Measurements from ENCODE around the gene SPATA6L.

Gene SPATA6L

DNA sequence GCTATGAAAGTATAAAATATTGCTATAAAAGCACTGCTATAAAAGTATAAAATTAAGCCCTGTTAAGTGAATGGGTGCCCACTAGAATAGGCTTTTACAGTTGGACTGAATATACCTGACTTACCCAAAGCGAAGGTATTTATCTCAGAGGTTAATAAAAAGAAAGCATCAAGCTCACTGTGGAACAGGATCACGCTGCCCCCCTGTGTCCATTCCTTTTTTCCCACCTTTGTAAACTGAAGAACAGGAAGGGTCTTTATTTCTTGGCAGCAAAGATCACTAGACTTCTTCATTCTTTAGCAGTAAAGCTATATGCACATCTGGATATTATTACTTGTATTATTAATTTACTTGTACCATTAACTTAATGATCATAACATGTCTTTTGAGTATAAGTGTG, 26.3 kb downstream of the SPATA6L start:
- no peaks in the 10 kb centered on the region for H3K79me2 ChIP-seq (ENCODE audit: insufficient read depth, low read length)
- no peaks in the 10 kb centered on the region for H3K36me3 ChIP-seq (ENCODE audit: insufficient read depth, low read length)

DNA sequence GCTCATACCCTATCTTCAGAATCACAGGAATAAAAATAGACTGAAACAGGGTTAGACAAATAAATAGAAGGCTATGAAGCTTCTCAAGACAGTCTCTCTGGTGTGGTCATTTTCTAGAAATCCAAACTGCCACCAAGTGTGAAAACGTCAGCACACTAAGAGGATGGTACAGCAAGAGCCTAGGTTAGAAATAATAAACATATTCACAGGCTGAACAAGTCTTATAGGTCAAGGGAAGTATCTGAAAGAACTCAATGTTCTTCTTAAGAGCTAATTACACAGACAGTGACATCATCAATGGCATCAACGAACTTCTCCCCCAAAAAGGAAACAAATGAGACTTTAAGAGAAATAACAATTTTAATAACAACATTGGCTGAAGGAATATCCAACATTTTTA, 26.9 kb downstream of the SPATA6L start:
- no peak overlapping the region for H3K27ac ChIP-seq (ENCODE audit: low read depth, low read length, poor library complexity, severe bottlenecking)
- no peak overlapping the region for H3K4me3 ChIP-seq (ENCODE audit: low read depth, low read length, poor library complexity, severe bottlenecking)
- H3K9me2 ChIP-seq (ENCODE audit: low read depth, low read length): no peaks in the 10 kb centered on the region
- no peaks in the 10 kb centered on the region for H3F3A ChIP-seq (ENCODE audit: insufficient read depth, low read length)
- H3K36me3 ChIP-seq (ENCODE audit: insufficient read depth, low read length): no peaks in the 10 kb centered on the region
- H3K9ac ChIP-seq (ENCODE audit: low read length): no peak overlapping the region
- H3K9me3 ChIP-seq (ENCODE audit: low read length): no peaks in the 10 kb centered on the region
- no peak overlapping the region for H3K4me2 ChIP-seq (ENCODE audit: low read length)
- no peaks in the 10 kb centered on the region for H3K79me2 ChIP-seq (ENCODE audit: insufficient read depth, low read length)
- no peaks in the 10 kb centered on the region for H3K27me3 ChIP-seq (ENCODE audit: insufficient read depth, low read length)
- no peak overlapping the region for H2AFZ ChIP-seq (ENCODE audit: low read length)
- no peaks in the 10 kb centered on the region for H4K20me1 ChIP-seq (ENCODE audit: insufficient read depth, low read length)
- TF ChIP-seq, protein P1, sequence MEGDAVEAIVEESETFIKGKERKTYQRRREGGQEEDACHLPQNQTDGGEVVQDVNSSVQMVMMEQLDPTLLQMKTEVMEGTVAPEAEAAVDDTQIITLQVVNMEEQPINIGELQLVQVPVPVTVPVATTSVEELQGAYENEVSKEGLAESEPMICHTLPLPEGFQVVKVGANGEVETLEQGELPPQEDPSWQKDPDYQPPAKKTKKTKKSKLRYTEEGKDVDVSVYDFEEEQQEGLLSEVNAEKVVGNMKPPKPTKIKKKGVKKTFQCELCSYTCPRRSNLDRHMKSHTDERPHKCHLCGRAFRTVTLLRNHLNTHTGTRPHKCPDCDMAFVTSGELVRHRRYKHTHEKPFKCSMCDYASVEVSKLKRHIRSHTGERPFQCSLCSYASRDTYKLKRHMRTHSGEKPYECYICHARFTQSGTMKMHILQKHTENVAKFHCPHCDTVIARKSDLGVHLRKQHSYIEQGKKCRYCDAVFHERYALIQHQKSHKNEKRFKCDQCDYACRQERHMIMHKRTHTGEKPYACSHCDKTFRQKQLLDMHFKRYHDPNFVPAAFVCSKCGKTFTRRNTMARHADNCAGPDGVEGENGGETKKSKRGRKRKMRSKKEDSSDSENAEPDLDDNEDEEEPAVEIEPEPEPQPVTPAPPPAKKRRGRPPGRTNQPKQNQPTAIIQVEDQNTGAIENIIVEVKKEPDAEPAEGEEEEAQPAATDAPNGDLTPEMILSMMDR (IDR thresholded peaks at IDR 0.05; ENCODE audit: low read length): no peak
- TF ChIP-seq EZH2 (IDR thresholded peaks at IDR 0.05; ENCODE audit: borderline replicate concordance, low read length): no peak
- no peaks in the 10 kb centered on the region for H3K4me1 ChIP-seq (ENCODE audit: insufficient read depth, low read length, severe bottlenecking)

More for the DNA sequence above, 26.3 kb downstream of the SPATA6L start:
- Histone ChIP-seq H3K9me3 (ENCODE audit: low read length) (no peaks in the 10 kb centered on the region), H3F3A (ENCODE audit: insufficient read depth, low read length) (no peaks in the 10 kb centered on the region), H3K9ac (ENCODE audit: low read length) (no peak overlapping the region), H3K27ac (ENCODE audit: low read depth, low read length, poor library complexity, severe bottlenecking) (no peak overlapping the region), H3K27me3 (ENCODE audit: insufficient read depth, low read length) (no peaks in the 10 kb centered on the region), H2AFZ (ENCODE audit: low read length) (no peak overlapping the region), H3K4me2 (ENCODE audit: low read length) (no peak overlapping the region), H3K4me1 (ENCODE audit: insufficient read depth, low read length, severe bottlenecking) (peaks cover 5% of the 10 kb centered on the region), H3K4me3 (ENCODE audit: low read depth, low read length, poor library complexity, severe bottlenecking) (no peak overlapping the region), H4K20me1 (ENCODE audit: insufficient read depth, low read length) (no peaks in the 10 kb centered on the region), H3K9me2 (ENCODE audit: low read depth, low read length) (no peaks in the 10 kb centered on the region)
- TF ChIP-seq, protein P1 (IDR thresholded peaks at IDR 0.05; ENCODE audit: low read length): no peak
- TF ChIP-seq EZH2 (IDR thresholded peaks at IDR 0.05; ENCODE audit: borderline replicate concordance, low read length): no peak

DNA sequence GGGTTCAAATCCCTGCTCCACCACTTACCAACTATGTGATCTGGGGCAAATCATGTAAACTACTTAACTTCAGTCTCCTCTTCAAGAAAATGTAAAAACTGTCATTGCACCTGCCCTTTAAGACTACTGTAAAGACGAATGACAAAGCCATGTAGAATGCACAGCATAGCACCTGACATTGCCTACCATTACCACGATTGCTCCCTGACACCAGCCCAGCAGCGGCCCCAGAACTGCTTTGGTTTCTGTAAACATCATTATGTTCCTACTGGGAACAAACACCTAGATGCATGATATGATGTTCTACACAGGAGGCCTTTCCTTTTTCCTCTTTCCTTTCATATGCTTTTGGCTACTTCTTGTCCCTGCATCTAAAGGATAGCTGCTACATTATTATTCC, 27.3 kb downstream of the SPATA6L start:
- no peak overlapping the region for H3K27ac ChIP-seq (ENCODE audit: low read depth, low read length, poor library complexity, severe bottlenecking)
- no peak overlapping the region for H3K9ac ChIP-seq (ENCODE audit: low read length)
- H3K4me2 ChIP-seq (ENCODE audit: low read length): no peak overlapping the region
- no peaks in the 10 kb centered on the region for H3K36me3 ChIP-seq (ENCODE audit: insufficient read depth, low read length)
- H3K9me3 ChIP-seq (ENCODE audit: low read length): no peaks in the 10 kb centered on the region
- no peaks in the 10 kb centered on the region for H3K27me3 ChIP-seq (ENCODE audit: insufficient read depth, low read length)
- no peaks in the 10 kb centered on the region for H3K4me1 ChIP-seq (ENCODE audit: insufficient read depth, low read length, severe bottlenecking)
- no peaks in the 10 kb centered on the region for H3K9me2 ChIP-seq (ENCODE audit: low read depth, low read length)
- TF ChIP-seq, protein P1 (IDR thresholded peaks at IDR 0.05; ENCODE audit: low read length): no peak
- TF ChIP-seq EZH2 (IDR thresholded peaks at IDR 0.05; ENCODE audit: borderline replicate concordance, low read length): no peak
- H3F3A ChIP-seq (ENCODE audit: insufficient read depth, low read length): no peaks in the 10 kb centered on the region
- H3K79me2 ChIP-seq (ENCODE audit: insufficient read depth, low read length): no peaks in the 10 kb centered on the region
- no peak overlapping the region for H2AFZ ChIP-seq (ENCODE audit: low read length)
- H4K20me1 ChIP-seq (ENCODE audit: insufficient read depth, low read length): no peaks in the 10 kb centered on the region
- H3K4me3 ChIP-seq (ENCODE audit: low read depth, low read length, poor library complexity, severe bottlenecking): no peak overlapping the region
